ENCODE measurements around the gene ICA1.

The ICA1 gene

DNA sequence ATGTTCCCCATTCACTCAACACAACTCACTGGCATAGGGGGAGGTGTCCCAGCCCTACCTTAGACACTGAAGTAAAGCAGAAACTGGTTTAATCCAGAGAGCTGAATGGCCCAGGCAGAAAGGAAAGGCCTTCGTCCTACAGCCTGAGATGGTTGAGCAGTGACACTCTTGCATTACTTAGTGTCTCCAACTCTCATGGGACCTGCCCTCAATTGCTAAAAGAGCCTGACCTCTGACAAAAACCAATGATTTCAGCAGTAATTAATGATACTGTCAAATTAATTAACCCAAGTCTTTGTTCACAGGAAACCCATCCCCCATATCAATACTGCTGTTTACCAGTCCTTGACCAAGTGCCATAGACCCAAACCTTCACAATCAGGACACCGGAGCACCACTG, 48.6 kb downstream of the ICA1 start:
- TF ChIP-seq, protein P1, sequence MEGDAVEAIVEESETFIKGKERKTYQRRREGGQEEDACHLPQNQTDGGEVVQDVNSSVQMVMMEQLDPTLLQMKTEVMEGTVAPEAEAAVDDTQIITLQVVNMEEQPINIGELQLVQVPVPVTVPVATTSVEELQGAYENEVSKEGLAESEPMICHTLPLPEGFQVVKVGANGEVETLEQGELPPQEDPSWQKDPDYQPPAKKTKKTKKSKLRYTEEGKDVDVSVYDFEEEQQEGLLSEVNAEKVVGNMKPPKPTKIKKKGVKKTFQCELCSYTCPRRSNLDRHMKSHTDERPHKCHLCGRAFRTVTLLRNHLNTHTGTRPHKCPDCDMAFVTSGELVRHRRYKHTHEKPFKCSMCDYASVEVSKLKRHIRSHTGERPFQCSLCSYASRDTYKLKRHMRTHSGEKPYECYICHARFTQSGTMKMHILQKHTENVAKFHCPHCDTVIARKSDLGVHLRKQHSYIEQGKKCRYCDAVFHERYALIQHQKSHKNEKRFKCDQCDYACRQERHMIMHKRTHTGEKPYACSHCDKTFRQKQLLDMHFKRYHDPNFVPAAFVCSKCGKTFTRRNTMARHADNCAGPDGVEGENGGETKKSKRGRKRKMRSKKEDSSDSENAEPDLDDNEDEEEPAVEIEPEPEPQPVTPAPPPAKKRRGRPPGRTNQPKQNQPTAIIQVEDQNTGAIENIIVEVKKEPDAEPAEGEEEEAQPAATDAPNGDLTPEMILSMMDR (IDR thresholded peaks at IDR 0.05; ENCODE audit: low read depth, low read length), result no peak

GRCh38 chr7:8212638-8213037, 49.3 kb downstream of the ICA1 start:
- TF ChIP-seq, protein P1 (IDR thresholded peaks at IDR 0.05; ENCODE audit: low read depth, low read length), result no peak
- DNase-seq (ENCODE audit: extremely low read depth, low read depth), result no peak

More for the DNA sequence above, 48.6 kb downstream of the ICA1 start:
- no peak for DNase-seq (ENCODE audit: extremely low read depth, low read depth)

GRCh38 chr7:8211725-8212096, 50.3 kb downstream of the ICA1 start:
- TF ChIP-seq, protein P1 (IDR thresholded peaks at IDR 0.05; ENCODE audit: low read depth, low read length), result no peak
- no peak for DNase-seq (ENCODE audit: extremely low read depth, low read depth)

DNA sequence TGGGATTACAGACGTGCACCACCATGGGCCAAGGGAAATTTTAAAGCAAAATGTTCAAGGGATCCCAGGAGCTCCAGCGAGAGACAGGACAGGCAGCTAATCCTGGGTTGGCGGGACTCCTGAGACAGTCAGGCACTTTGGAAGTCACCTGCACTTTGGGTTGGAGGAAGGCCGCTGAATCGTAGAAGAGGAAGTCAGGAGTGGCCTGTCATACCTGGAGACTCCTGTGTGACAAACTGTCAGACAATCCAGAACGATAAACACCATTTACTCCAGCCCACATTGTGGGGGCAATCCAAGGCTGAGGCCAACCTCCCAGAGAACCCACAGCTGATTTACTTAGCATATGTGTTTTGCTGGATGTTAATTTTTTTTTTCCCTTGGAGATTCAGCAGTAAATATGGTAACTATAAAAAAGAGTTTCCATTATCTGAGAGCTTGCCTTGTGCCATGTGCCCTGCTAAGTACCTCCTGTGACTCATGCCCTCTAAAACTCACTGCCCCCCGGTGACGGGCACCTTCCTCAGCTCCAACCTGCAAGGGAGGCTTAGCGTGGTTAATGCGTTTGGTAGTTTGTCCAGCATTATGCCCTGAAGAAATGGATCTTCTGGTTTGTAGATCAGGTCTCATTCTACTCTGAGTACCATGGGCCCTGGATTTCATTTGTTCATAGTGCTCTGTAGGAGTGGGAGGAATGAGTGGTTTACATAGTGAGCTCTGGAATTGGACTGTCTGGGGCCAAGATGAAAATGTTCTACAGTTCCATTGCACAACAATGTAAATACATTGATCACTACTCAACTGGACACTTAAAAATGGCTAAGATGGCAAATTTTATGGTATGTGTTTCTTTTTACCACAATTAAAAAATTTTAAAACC, 50.9 kb downstream of the ICA1 start:
- TF ChIP-seq, protein P1 (IDR thresholded peaks at IDR 0.05; ENCODE audit: low read depth, low read length), result no peak
- DNase-seq (ENCODE audit: extremely low read depth, low read depth), result no peak

DNA sequence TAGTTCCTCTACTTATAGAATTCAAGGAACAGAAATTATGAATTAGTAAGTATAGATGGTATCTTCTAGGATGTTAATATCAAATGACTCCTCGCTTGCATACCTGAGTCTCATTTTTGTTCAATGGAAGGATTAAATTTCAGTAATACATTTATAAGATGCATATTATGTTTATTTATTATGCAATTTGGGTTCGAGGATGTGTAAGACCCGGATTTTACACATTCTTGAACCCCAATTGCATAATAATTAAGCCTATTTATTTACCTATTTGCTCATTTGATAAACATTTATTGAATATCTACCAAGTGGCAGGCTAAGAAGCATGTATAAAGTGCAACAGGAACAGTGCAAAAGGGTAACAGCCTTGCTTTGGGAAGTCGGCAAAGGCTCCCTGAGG, 52.6 kb downstream of the ICA1 start:
- DNase-seq (ENCODE audit: extremely low read depth, low read depth), result no peak
- TF ChIP-seq, protein P1 (IDR thresholded peaks at IDR 0.05; ENCODE audit: low read depth, low read length), result no peak

GRCh38 chr7:8208816-8209215, 53.2 kb downstream of the ICA1 start:
- no peak for DNase-seq (ENCODE audit: extremely low read depth, low read depth)
- TF ChIP-seq, protein P1 (IDR thresholded peaks at IDR 0.05; ENCODE audit: low read depth, low read length), result no peak

GRCh38 chr7:8206956-8207355, 55.0 kb downstream of the ICA1 start:
- no peak for DNase-seq (ENCODE audit: extremely low read depth, low read depth)
- TF ChIP-seq, protein P1 (IDR thresholded peaks at IDR 0.05; ENCODE audit: low read depth, low read length), result no peak
